Muscle of arm (tissue), 14 donors: ENCODE measurements around the gene PPM1G. TPM values are rescaled to one million over a fixed set of nuclear protein-coding genes. Genes with fewer than 3 reads are reported as not detected.
A peak's percentile ranks its signal among the peaks of the same experiment; 100 is the strongest.
"Not testable (repeated sequence)": the region's sequence is repeated elsewhere in the genome, so short reads cannot be mapped to it uniquely, and the experiment has no call there.

Experiments used
- DNase-seq: peaks from one replicate; pipeline ENCODE4 v3.0.0-alpha.2; 2013
- long read RNA-seq, 11 donors: transcript quantifications; one replicate each; lab custom pipeline, GENCODE V29; 2026
- polyA plus RNA-seq, 12 donors: library from polyadenylated mRNA; unstranded; fragments of 120-200 nt; gene quantifications; one replicate each; pipeline ENCODE4 v1.2.1, GENCODE V29; 2013; ENCODE audit not compliant: insufficient read length in 12 of 12

Gene PPM1G
- 10 to 100 TPM in 11 of 12 donors, not detected in 1; 42.8 to 64.1 (median 54.4) TPM for polyA plus RNA-seq
- long read RNA-seq, donor 1, transcript PPM1G-201 (10 exons, 2,311 nt), result major isoform, 13 of 63 reads
- long read RNA-seq, donor 1, partial matches to known transcripts, result 49 of 63 reads
- long read RNA-seq, donor 1, other reads (novel, unspliced or antisense), result 0 of 63 reads
- long read RNA-seq, donor 2, transcript PPM1G-201 (10 exons, 2,311 nt), result major isoform, 14 of 43 reads
- long read RNA-seq, donor 2, partial matches to known transcripts, result 28 of 43 reads
- long read RNA-seq, donor 2, other reads (novel, unspliced or antisense), result 0 of 43 reads
- long read RNA-seq, donor 3, transcript PPM1G-201 (10 exons, 2,311 nt), result major isoform, 9 of 9 reads
- long read RNA-seq, donor 3, partial matches to known transcripts, result 0 of 9 reads
- long read RNA-seq, donor 3, other reads (novel, unspliced or antisense), result 0 of 9 reads
- long read RNA-seq, donor 4, partial matches to known transcripts, result 0 of 4 reads
- long read RNA-seq, donor 4, other reads (novel, unspliced or antisense), result 0 of 4 reads
- long read RNA-seq, donor 5, transcript PPM1G-201 (10 exons, 2,311 nt), result major isoform, 15 of 27 reads
- long read RNA-seq, donor 5, partial matches to known transcripts, result 12 of 27 reads
- long read RNA-seq, donor 5, other reads (novel, unspliced or antisense), result 0 of 27 reads
- long read RNA-seq, donor 6, partial matches to known transcripts, result 6 of 9 reads
- long read RNA-seq, donor 6, other reads (novel, unspliced or antisense), result 0 of 9 reads
- long read RNA-seq, donor 7, partial matches to known transcripts, result 10 of 15 reads
- long read RNA-seq, donor 7, other reads (novel, unspliced or antisense), result 0 of 15 reads
- long read RNA-seq, donor 8, transcript PPM1G-201 (10 exons, 2,311 nt), result major isoform, 11 of 26 reads
- long read RNA-seq, donor 8, partial matches to known transcripts, result 14 of 26 reads
- long read RNA-seq, donor 8, other reads (novel, unspliced or antisense), result 0 of 26 reads
- long read RNA-seq, donor 9, transcript PPM1G-201 (10 exons, 2,311 nt), result major isoform, 5 of 23 reads
- long read RNA-seq, donor 9, partial matches to known transcripts, result 18 of 23 reads
- long read RNA-seq, donor 9, other reads (novel, unspliced or antisense), result 0 of 23 reads
- long read RNA-seq, donor 10, transcript PPM1G-201 (10 exons, 2,311 nt), result major isoform, 14 of 25 reads
- long read RNA-seq, donor 10, partial matches to known transcripts, result 11 of 25 reads
- long read RNA-seq, donor 10, other reads (novel, unspliced or antisense), result 0 of 25 reads
- long read RNA-seq, donor 11, transcript PPM1G-201 (10 exons, 2,311 nt), result major isoform, 8 of 24 reads
- long read RNA-seq, donor 11, partial matches to known transcripts, result 16 of 24 reads
- long read RNA-seq, donor 11, other reads (novel, unspliced or antisense), result 0 of 24 reads

GRCh38 chr2:27409321-27410073 is at the start of gene PPM1G:
PPM1G (minus strand) TSS chr2:27409591; CDS start chr2:27409422, 169 bp downstream.
- DNase-seq, result peak; percentile 95

GRCh38 chr2:27453968-27454367 is 44.6 kb upstream of the PPM1G start:
- no peak for DNase-seq

GRCh38 chr2:27451095-27451494 is 41.7 kb upstream of the PPM1G start:
- DNase-seq, result no peak

GRCh38 chr2:27448381-27448780 is 39.0 kb upstream of the PPM1G start:
- DNase-seq, result no peak

- no peak for DNase-seq
Observed at GRCh38 chr2:27446057-27446456, 36.7 kb upstream of the PPM1G start.

- DNase-seq, result no peak
Observed at GRCh38 chr2:27445615-27446014, 36.2 kb upstream of the PPM1G start.

- no peak for DNase-seq
Observed at GRCh38 chr2:27445155-27445554, 35.8 kb upstream of the PPM1G start.

- no peak for DNase-seq
Observed at GRCh38 chr2:27442920-27443282, 33.5 kb upstream of the PPM1G start.

GRCh38 chr2:27441958-27442919 is 32.8 kb upstream of the PPM1G start, which contains the start of gene KRTCAP3:
KRTCAP3 (plus strand) TSS chr2:27442381; CDS start chr2:27442413, 32 bp downstream.
- no peak for DNase-seq

- no peak for DNase-seq
Observed at GRCh38 chr2:27441226-27441926, 32.0 kb upstream of the PPM1G start.

- DNase-seq, result no peak
Observed at GRCh38 chr2:27435628-27436027, 26.2 kb upstream of the PPM1G start.

- DNase-seq, result no peak
Observed at GRCh38 chr2:27431395-27431794, 22.0 kb upstream of the PPM1G start.

- DNase-seq, result peak; percentile 79
Observed at GRCh38 chr2:27428978-27429541, 19.7 kb upstream of the PPM1G start.

GRCh38 chr2:27428213-27428977 is 19.0 kb upstream of the PPM1G start, which contains the start of gene NRBP1:
NRBP1 (plus strand) TSS chr2:27428631; CDS start chr2:27433274, 4,643 bp downstream.
- peak; percentile 97 for DNase-seq

- no peak for DNase-seq
Observed at GRCh38 chr2:27427863-27428212, 18.4 kb upstream of the PPM1G start.

- DNase-seq, result not testable (repeated sequence)
Observed at GRCh38 chr2:27425039-27425438, 15.6 kb upstream of the PPM1G start.

GRCh38 chr2:27422958-27423357 is 13.6 kb upstream of the PPM1G start:
- no peak for DNase-seq
